ENCODE data around the gene CSK.

CSK gene

GRCh38 chr15:74802290-74802689 is 20.4 kb downstream of the CSK start:
- H3K79me1 ChIP-seq (ENCODE audit: low read depth, low read length): peaks cover 11% of the 10 kb centered on the region
- no peak overlapping the region for H4K8ac ChIP-seq (ENCODE audit: low read depth, low read length)
- H3K4me3 ChIP-seq (ENCODE audit: low read length in 2 of 2): no peak overlapping the region
- no peak overlapping the region for H3K14ac ChIP-seq (ENCODE audit: low read length)
- WGBS, 2 donors (ENCODE audit: extremely low coverage in 2 of 2, insufficient read length in 2 of 2, insufficient replicate concordance in 1 of 2): no CpG with 5 or more reads among the region's 20 CpGs
- no peak overlapping the region for H3K4ac ChIP-seq (ENCODE audit: low read length)
- no peak overlapping the region for H3K23ac ChIP-seq (ENCODE audit: low read depth, low read length, poor library complexity)
- DNase-seq (ENCODE audit: low spot score): no peak
- no peak overlapping the region for H4K91ac ChIP-seq (ENCODE audit: low read depth, low read length, poor library complexity)
- H3K27me3 ChIP-seq (ENCODE audit: control insufficient read depth in 3 of 3, insufficient read depth in 3 of 3, low read depth in 1 of 3, low read length in 3 of 3): no peaks in the 10 kb centered on the region
- H3K27ac ChIP-seq (replicated peaks; ENCODE audit: low read length): no peak overlapping the region
- no peak overlapping the region for H3K4me2 ChIP-seq (ENCODE audit: insufficient read depth, low read length, poor library complexity, severe bottlenecking)
- H2BK12ac ChIP-seq (ENCODE audit: low read length): no peak overlapping the region
- H2BK120ac ChIP-seq (ENCODE audit: low read depth, low read length): no peak overlapping the region
- H2BK15ac ChIP-seq (ENCODE audit: low read length): no peak overlapping the region
- no peak overlapping the region for H3K9ac ChIP-seq (ENCODE audit: low read depth, low read length, poor library complexity)
- H2BK5ac ChIP-seq (ENCODE audit: low read length): no peak overlapping the region
- no peak overlapping the region for H2AK5ac ChIP-seq (ENCODE audit: low read depth, low read length)
- peaks cover 48 to 73% of the 10 kb centered on the region in 2 donors for H3K36me3 ChIP-seq (replicated peaks in 1 of 2; ENCODE audit: control insufficient read depth in 2 of 2, insufficient read depth in 2 of 2, low read length in 2 of 2)
- no peak overlapping the region for H2AFZ ChIP-seq (ENCODE audit: low read length)
- H3K9me3 ChIP-seq (replicated peaks in 1 of 2; ENCODE audit: control insufficient read depth in 2 of 2, insufficient read depth in 1 of 2, low read depth in 1 of 2, low read length in 2 of 2): no peaks in the 10 kb centered on the region
- no peak overlapping the region for H3K18ac ChIP-seq (ENCODE audit: low read length)
- H3K4me1 ChIP-seq (ENCODE audit: control insufficient read depth in 2 of 2, insufficient read depth in 1 of 2, low read depth in 1 of 2, low read length in 2 of 2): no peaks in the 10 kb centered on the region

- Histone ChIP-seq H2AFZ (ENCODE audit: low read length) (no peak overlapping the region), H3K79me1 (ENCODE audit: low read depth, low read length) (peaks cover 10% of the 10 kb centered on the region), H2BK120ac (ENCODE audit: low read depth, low read length) (no peak overlapping the region), H2BK15ac (ENCODE audit: low read length) (no peak overlapping the region), H3K27me3 (ENCODE audit: control insufficient read depth in 3 of 3, insufficient read depth in 3 of 3, low read depth in 1 of 3, low read length in 3 of 3) (no peaks in the 10 kb centered on the region), H3K36me3 (replicated peaks in 1 of 2; ENCODE audit: control insufficient read depth in 2 of 2, insufficient read depth in 2 of 2, low read length in 2 of 2) (peaks cover 48 to 69% of the 10 kb centered on the region in 2 donors), H4K8ac (ENCODE audit: low read depth, low read length) (no peak overlapping the region), H3K4me3 (ENCODE audit: low read length in 2 of 2) (no peak overlapping the region), H4K91ac (ENCODE audit: low read depth, low read length, poor library complexity) (no peak overlapping the region), H3K27ac (replicated peaks; ENCODE audit: low read length) (no peak overlapping the region), H2BK12ac (ENCODE audit: low read length) (no peak overlapping the region), H2AK5ac (ENCODE audit: low read depth, low read length) (no peak overlapping the region), H3K4me2 (ENCODE audit: insufficient read depth, low read length, poor library complexity, severe bottlenecking) (no peak overlapping the region), H3K9me3 (replicated peaks in 1 of 2; ENCODE audit: control insufficient read depth in 2 of 2, insufficient read depth in 1 of 2, low read depth in 1 of 2, low read length in 2 of 2) (no peaks in the 10 kb centered on the region), H3K4ac (ENCODE audit: low read length) (no peak overlapping the region), H3K14ac (ENCODE audit: low read length) (no peak overlapping the region), H3K23ac (ENCODE audit: low read depth, low read length, poor library complexity) (no peak overlapping the region), H3K4me1 (ENCODE audit: control insufficient read depth in 2 of 2, insufficient read depth in 1 of 2, low read depth in 1 of 2, low read length in 2 of 2) (no peaks in the 10 kb centered on the region), H3K9ac (ENCODE audit: low read depth, low read length, poor library complexity) (no peak overlapping the region), H2BK5ac (ENCODE audit: low read length) (peak overlapping the region; percentile 39), H3K18ac (ENCODE audit: low read length) (no peak overlapping the region)
- no CpG with 5 or more reads among the region's 31 CpGs for WGBS, 2 donors (ENCODE audit: extremely low coverage in 2 of 2, insufficient read length in 2 of 2, insufficient replicate concordance in 1 of 2)
- DNase-seq (ENCODE audit: low spot score): no peak
Observed at GRCh38 chr15:74802862-74803447, 21.1 kb downstream of the CSK start.

GRCh38 chr15:74804935-74805334 is 23.1 kb downstream of the CSK start:
- Histone ChIP-seq H2BK5ac (ENCODE audit: low read length) (no peak overlapping the region), H3K4ac (ENCODE audit: low read length) (no peak overlapping the region), H3K27me3 (ENCODE audit: control insufficient read depth in 3 of 3, insufficient read depth in 3 of 3, low read depth in 1 of 3, low read length in 3 of 3) (no peaks in the 10 kb centered on the region), H3K23ac (ENCODE audit: low read depth, low read length, poor library complexity) (no peak overlapping the region), H2AK5ac (ENCODE audit: low read depth, low read length) (no peak overlapping the region), H3K4me3 (ENCODE audit: low read length in 2 of 2) (no peak overlapping the region), H2AFZ (ENCODE audit: low read length) (no peak overlapping the region), H3K14ac (ENCODE audit: low read length) (no peak overlapping the region), H3K18ac (ENCODE audit: low read length) (no peak overlapping the region), H3K79me1 (ENCODE audit: low read depth, low read length) (peaks cover 4% of the 10 kb centered on the region), H2BK15ac (ENCODE audit: low read length) (no peak overlapping the region), H2BK12ac (ENCODE audit: low read length) (no peak overlapping the region), H3K27ac (replicated peaks; ENCODE audit: low read length) (no peak overlapping the region), H3K9me3 (replicated peaks in 1 of 2; ENCODE audit: control insufficient read depth in 2 of 2, insufficient read depth in 1 of 2, low read depth in 1 of 2, low read length in 2 of 2) (no peaks in the 10 kb centered on the region), H4K8ac (ENCODE audit: low read depth, low read length) (no peak overlapping the region), H2BK120ac (ENCODE audit: low read depth, low read length) (no peak overlapping the region), H3K9ac (ENCODE audit: low read depth, low read length, poor library complexity) (no peak overlapping the region), H3K4me2 (ENCODE audit: insufficient read depth, low read length, poor library complexity, severe bottlenecking) (no peak overlapping the region), H3K4me1 (ENCODE audit: control insufficient read depth in 2 of 2, insufficient read depth in 1 of 2, low read depth in 1 of 2, low read length in 2 of 2) (peaks cover 0 to 4% of the 10 kb centered on the region in 2 donors), H3K36me3 (replicated peaks in 1 of 2; ENCODE audit: control insufficient read depth in 2 of 2, insufficient read depth in 2 of 2, low read length in 2 of 2) (peaks cover 34 to 50% of the 10 kb centered on the region in 2 donors), H4K91ac (ENCODE audit: low read depth, low read length, poor library complexity) (no peak overlapping the region)
- no peak for DNase-seq (ENCODE audit: low spot score)
- WGBS, 2 donors (ENCODE audit: extremely low coverage in 2 of 2, insufficient read length in 2 of 2, insufficient replicate concordance in 1 of 2): no CpG with 5 or more reads among the region's 6 CpGs

- H3K4me2 ChIP-seq (ENCODE audit: insufficient read depth, low read length, poor library complexity, severe bottlenecking): no peak overlapping the region
- H4K91ac ChIP-seq (ENCODE audit: low read depth, low read length, poor library complexity): no peak overlapping the region
- no peak overlapping the region for H2BK5ac ChIP-seq (ENCODE audit: low read length)
- H2BK120ac ChIP-seq (ENCODE audit: low read depth, low read length): no peak overlapping the region
- no CpG with 5 or more reads among the region's 5 CpGs for WGBS, 2 donors (ENCODE audit: extremely low coverage in 2 of 2, insufficient read length in 2 of 2, insufficient replicate concordance in 1 of 2)
- no peaks in the 10 kb centered on the region for H3K27me3 ChIP-seq (ENCODE audit: control insufficient read depth in 3 of 3, insufficient read depth in 3 of 3, low read depth in 1 of 3, low read length in 3 of 3)
- no peak overlapping the region for H3K18ac ChIP-seq (ENCODE audit: low read length)
- H3K36me3 ChIP-seq (replicated peaks in 1 of 2; ENCODE audit: control insufficient read depth in 2 of 2, insufficient read depth in 2 of 2, low read length in 2 of 2): peaks cover 16 to 26% of the 10 kb centered on the region in 2 donors
- H2BK12ac ChIP-seq (ENCODE audit: low read length): no peak overlapping the region
- peaks cover 0 to 4% of the 10 kb centered on the region in 2 donors for H3K4me1 ChIP-seq (ENCODE audit: control insufficient read depth in 2 of 2, insufficient read depth in 1 of 2, low read depth in 1 of 2, low read length in 2 of 2)
- no peak overlapping the region for H2BK15ac ChIP-seq (ENCODE audit: low read length)
- H3K9ac ChIP-seq (ENCODE audit: low read depth, low read length, poor library complexity): no peak overlapping the region
- no peaks in the 10 kb centered on the region for H3K9me3 ChIP-seq (replicated peaks in 1 of 2; ENCODE audit: control insufficient read depth in 2 of 2, insufficient read depth in 1 of 2, low read depth in 1 of 2, low read length in 2 of 2)
- H3K4ac ChIP-seq (ENCODE audit: low read length): no peak overlapping the region
- no peak for DNase-seq (ENCODE audit: low spot score)
- H2AK5ac ChIP-seq (ENCODE audit: low read depth, low read length): no peak overlapping the region
- no peak overlapping the region for H3K27ac ChIP-seq (replicated peaks; ENCODE audit: low read length)
- peaks cover 3% of the 10 kb centered on the region for H3K79me1 ChIP-seq (ENCODE audit: low read depth, low read length)
- H3K4me3 ChIP-seq (ENCODE audit: low read length in 2 of 2): no peak overlapping the region
- no peak overlapping the region for H3K23ac ChIP-seq (ENCODE audit: low read depth, low read length, poor library complexity)
- H2AFZ ChIP-seq (ENCODE audit: low read length): no peak overlapping the region
- no peak overlapping the region for H3K14ac ChIP-seq (ENCODE audit: low read length)
- no peak overlapping the region for H4K8ac ChIP-seq (ENCODE audit: low read depth, low read length)
Observed at GRCh38 chr15:74807282-74807681, 25.4 kb downstream of the CSK start.
